ENCODE data around the gene TSPYL6. TPM values are rescaled to one million over a fixed set of nuclear protein-coding genes. Genes with fewer than 3 reads are reported as not detected.

Gene TSPYL6
- polyA plus RNA-seq, 4 donors = 0.06 TPM; not detected in 3

DNA sequence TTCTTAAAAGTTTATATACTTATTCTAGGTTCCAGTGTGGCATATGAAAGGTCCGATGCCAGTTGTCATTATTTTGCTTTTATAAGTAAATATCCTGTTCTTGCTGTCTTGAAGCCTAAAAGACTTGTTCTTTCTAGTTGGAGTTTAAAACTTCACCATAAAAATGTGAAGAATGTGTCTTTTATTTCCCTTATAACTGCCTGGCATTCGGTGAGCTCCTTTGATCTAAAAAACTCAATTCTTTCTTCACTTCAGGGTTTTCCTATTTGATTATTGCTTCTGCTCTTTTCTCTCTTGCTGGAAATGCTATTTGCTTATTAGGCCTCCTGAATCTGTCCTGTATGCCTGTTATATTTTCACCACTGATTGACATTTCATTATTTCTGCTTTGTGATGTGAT is 51.6 kb downstream of the TSPYL6 start:
- Histone ChIP-seq H3K27ac (ENCODE audit: low read depth in 1 of 3, low read length in 2 of 3) (no peak overlapping the region), H3K4me1 (ENCODE audit: control insufficient read depth in 3 of 3, insufficient read depth in 2 of 3, low read depth in 1 of 3, low read length in 2 of 3) (no peaks in the 10 kb centered on the region), H3K4me3 (ENCODE audit: low read depth in 1 of 3, low read length in 3 of 3) (no peak overlapping the region), H3K27me3 (ENCODE audit: control insufficient read depth in 3 of 3, insufficient read depth in 3 of 3, low read length in 3 of 3) (no peaks in the 10 kb centered on the region), H3K36me3 (ENCODE audit: control insufficient read depth in 3 of 3, insufficient read depth in 2 of 3, low read depth in 1 of 3, low read length in 3 of 3) (no peaks in the 10 kb centered on the region), H3K9me3 (ENCODE audit: control insufficient read depth in 2 of 2, insufficient read depth in 1 of 2, low read depth in 1 of 2, low read length in 1 of 2) (no peaks in the 10 kb centered on the region)
- WGBS, 3 donors = 86 to 88% (median 86%) methylated on average over 2 of the region's 2 CpGs
- FAIRE-seq = no peak
- DNase-seq = no peak

Other genes starting within 250 kb of the TSPYL6 start
- gene ACYP2, start 140.6 kb downstream of the TSPYL6 start, polyA plus RNA-seq = 10 to 100 TPM; 12.3 to 17.3 (median 13.0) TPM
- 100 to 1,000 TPM in 1 of 4 donors, 10 to 100 TPM in 3; 27.1 to 195 (median 51.1) TPM for gene SPTBN1, start 200.1 kb upstream of the TSPYL6 start, polyA plus RNA-seq